LHCN-M2 (cell line): ENCODE measurements around the gene TXNDC17. TPM values are rescaled to one million over a fixed set of nuclear protein-coding genes. Genes with fewer than 3 reads are reported as not detected.
"Not testable (repeated sequence)": the region's sequence is repeated elsewhere in the genome, so short reads cannot be mapped to it uniquely, and the experiment has no call there.

Experiments used
- DNase-seq: peaks from one replicate; pipeline ENCODE4 v3.0.0-alpha.2; 2012; ENCODE audit warnings: low read depth
- total RNA-seq: library from RNA; depleted of rRNA; stranded (reverse); fragments of >200 nt; gene quantifications from 2 replicates; pipeline ENCODE4 v1.2.3, GENCODE V29; 2014; rRNA removed

Gene TXNDC17
- total RNA-seq, 1 experiment from 2014 or later: 251 TPM

GRCh38 chr17:6683081-6683684, 42.3 kb downstream of the TXNDC17 start:
- DNase-seq: no peak

GRCh38 chr17:6683730-6684459, 43.0 kb downstream of the TXNDC17 start:
- no peak for DNase-seq

DNA sequence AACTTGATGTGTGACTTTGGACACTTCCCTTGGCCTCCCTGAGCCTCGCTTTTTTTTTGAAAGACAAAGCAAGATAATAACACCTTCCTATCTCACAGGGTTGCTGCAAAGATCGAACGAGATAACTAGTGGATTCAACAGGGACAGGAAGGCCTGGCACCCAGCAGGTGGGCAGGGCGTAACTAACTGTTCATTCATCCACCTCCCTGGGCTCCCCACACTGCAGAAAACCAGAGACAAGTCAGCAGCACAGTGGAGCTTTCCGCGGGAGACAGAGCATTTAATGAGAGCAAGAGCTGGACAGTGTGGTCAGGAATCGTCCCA, 43.6 kb downstream of the TXNDC17 start:
- DNase-seq: no peak

DNA sequence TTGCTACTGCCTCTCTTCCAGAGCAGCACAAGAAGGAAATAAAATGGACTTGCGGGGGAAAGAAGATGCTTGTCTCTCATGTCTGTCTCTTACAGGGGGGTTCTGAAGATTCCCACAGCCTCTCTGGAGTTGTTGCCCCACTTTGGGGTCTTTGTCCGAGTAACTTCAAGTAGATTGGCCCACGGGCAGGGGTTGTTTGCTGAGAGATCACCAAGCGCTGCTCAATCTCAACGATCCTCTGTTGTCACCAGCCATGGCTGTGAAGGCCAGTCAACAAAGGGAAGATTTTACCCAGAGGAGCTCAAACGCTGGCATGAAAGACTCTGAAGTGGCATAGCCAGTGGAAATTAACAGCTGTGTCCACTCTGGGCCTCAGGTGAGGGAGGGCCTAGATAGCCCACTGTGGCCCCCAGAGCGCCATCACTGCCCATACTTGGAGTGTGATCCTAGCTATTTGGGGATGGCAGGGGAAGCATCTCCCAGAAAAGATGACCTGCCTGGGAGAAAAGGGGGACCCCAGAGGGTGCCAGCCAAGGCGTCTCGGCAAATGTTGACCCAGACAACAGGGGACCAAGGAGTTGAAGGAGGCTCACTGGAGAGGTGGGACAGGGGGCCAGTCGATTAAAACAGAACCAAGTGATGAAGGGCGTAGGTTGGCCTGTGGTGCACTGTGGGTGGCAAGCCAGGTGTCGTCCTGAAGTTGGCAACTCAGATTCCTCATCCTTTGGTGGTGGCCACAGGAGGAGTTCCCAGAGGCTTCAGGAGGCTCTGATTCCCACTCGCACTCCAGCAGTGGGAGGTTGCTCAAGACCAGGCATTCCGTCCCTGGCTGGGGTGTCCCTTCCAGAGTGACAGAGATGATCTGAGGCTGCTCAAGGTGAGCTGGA, 44.3 kb downstream of the TXNDC17 start:
- no peak for DNase-seq

DNA sequence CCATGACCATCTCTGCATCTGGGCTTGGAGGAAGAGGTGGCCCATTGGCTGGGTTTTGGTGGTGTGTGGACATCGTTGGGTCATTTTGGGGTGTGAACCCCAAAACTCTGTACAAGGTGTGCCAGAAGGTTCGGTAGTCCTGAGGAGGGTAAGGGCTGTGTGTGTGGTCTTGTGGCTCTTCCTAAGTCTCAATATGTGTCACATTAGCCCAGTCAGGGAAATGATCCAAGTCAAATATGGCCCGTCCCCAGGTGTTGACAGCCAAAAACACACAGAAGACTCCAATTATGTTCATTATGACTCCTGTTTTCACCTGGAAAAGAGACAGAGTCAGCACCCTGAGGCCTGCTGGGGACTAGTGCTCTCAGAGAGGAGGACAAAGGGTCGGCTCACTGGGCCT, 45.2 kb downstream of the TXNDC17 start:
- no peak for DNase-seq

DNA sequence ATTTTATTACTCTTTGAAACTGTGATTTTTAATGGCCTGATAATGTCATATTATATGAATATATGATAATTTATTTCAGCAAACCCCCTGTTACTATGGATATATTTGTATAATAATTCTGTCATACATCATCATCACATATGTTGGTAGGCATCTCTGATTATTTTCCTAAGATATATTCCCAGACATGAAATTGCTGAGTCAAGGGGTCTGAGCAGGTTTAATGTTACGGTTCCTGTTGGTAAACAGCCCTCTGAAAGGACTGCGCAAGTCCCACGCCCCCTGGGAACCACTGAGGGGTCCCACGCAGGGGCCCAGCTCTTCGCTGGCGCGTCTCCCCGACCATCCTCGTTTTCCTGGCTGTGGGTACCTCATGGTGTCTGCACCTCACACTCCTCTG, 48.1 kb downstream of the TXNDC17 start:
- no peak for DNase-seq

GRCh38 chr17:6690641-6691040, 49.8 kb downstream of the TXNDC17 start:
- no peak for DNase-seq

DNA sequence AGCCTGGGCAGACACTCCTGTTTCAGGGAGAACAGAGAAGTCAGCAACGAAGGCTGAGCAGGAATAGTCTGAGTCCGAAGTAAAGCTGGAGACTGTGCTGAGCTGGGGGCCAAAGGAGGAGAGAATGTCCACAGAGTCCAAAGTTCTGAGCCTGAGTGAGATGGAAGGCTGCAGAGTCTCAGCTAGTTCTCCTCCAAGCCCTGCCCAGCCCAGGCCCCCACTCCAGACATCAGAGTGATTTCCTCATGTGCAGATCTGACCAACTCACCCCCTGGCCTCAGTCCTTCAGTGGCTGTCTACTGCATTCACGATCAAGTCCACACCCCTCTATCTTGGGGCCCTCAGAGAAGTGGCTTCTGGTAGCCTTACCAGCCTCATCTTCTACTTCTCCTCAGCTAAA, 50.7 kb downstream of the TXNDC17 start:
- DNase-seq: no peak

GRCh38 chr17:6691958-6692357, 51.1 kb downstream of the TXNDC17 start:
- not testable (repeated sequence) for DNase-seq

Other genes starting within 250 kb of the TXNDC17 start
- gene AIPL1, start 205.9 kb upstream of the TXNDC17 start, total RNA-seq: not detected in 2 replicates
- gene PIMREG, start 196.6 kb upstream of the TXNDC17 start, total RNA-seq: 91.4 and 94.6 TPM in 2 replicates
- 1.5 TPM in 2 replicates for gene PITPNM3, start 84.5 kb upstream of the TXNDC17 start, total RNA-seq
- 9.9 and 12.8 TPM in 2 replicates for gene KIAA0753, start 349 bp upstream of the TXNDC17 start, total RNA-seq
- gene MED31, start 10.5 kb downstream of the TXNDC17 start, total RNA-seq: 7.4 and 9.6 TPM in 2 replicates
- 0.45 and 0.92 TPM in 2 replicates for gene C17orf100, start 10.7 kb downstream of the TXNDC17 start, total RNA-seq
- not detected in 2 replicates for gene SLC13A5, start 72.3 kb downstream of the TXNDC17 start, total RNA-seq
- 3.0 and 6.7 TPM in 2 replicates for gene XAF1, start 115.0 kb downstream of the TXNDC17 start, total RNA-seq
- not detected in 2 replicates for gene FBXO39, start 135.2 kb downstream of the TXNDC17 start, total RNA-seq
- gene TEKT1, start 190.7 kb downstream of the TXNDC17 start, total RNA-seq: not detected in 2 replicates